Activated CD8-positive, alpha-beta memory T cell treated with anti-CD3 and anti-CD28 coated beads, Interleukin-2, amount 50 U/mL, for 4 hours (primary cell): ENCODE results near the gene DOCK1.

Source experiments
- DNase-seq: peaks from one replicate; pipeline ENCODE4 v3.0.0-alpha.2; 2020

DOCK1 gene

GRCh38 chr10:127450644-127451043 is 545.4 kb downstream of the DOCK1 start:
- no peak for DNase-seq

DNA sequence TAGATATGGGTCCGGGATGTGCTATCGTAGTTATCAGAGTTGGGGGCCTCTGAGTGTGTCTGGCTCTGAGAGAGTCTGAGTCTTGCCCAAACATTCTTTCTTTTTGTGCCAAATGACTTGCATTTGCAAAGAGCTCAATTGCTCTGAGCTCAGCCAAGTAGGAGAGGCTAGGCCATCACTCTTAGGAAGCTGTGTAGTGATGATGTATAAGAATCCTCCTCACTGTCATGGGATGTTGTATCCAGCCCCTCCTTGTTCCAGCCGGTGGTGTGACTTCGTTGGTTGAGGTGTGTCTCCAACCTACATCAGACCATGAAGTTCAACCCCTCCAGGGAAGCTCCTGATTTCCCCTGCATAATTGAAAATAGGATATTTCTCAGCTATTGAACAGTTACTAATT is 546.4 kb downstream of the DOCK1 start:
- no peak for DNase-seq

DNA sequence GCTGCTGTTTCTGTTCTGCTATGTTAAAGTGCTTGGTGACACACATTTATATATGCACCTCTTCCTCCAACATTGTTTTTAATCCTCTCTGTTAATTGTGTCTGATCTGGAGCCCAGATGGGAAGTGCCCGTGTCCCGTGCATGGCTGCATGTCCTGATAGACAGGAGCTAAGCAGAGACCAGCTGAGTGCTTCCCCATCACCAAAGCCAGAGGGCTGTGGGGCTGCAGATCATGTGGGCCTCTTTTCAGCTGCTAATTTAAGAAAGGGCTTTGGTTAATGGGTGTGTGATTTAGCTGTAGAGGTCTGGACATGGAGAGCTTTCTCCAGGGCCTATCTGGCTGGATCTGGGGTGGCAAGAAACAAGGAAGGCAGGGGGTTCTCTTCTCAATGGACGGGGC is 547.3 kb downstream of the DOCK1 start:
- DNase-seq = no peak

- no peak for DNase-seq
These were observed 548.5 kb downstream of the DOCK1 start for GRCh38 chr10:127453706-127454105.

- DNase-seq = no peak
These were observed 550.9 kb downstream of the DOCK1 start for GRCh38 chr10:127456122-127456521.

GRCh38 chr10:127458016-127458810 is 553.0 kb downstream of the DOCK1 start:
- no peak for DNase-seq

DNA sequence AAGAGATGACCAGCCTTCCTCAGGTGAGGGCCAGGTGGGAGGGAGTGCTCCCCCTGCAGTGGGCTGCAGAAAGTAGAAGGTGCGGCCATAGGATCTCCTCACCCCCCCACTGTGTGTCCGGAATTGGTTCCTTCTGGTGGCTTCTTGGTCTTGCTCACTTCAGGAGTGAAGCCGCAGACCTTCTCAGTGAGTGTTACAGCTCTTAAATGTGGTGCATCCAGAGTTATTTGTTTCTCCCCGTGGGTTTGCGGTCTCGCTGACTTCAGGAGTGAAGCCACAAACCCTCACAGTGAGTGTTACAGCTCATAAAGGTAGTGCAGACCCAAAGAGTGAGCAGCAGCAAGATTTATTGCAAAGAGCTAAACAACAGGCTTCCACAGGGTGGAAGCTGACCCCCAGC is 553.6 kb downstream of the DOCK1 start:
- DNase-seq = no peak

- DNase-seq = no peak
These were observed 554.7 kb downstream of the DOCK1 start for GRCh38 chr10:127459918-127460317.

DNA sequence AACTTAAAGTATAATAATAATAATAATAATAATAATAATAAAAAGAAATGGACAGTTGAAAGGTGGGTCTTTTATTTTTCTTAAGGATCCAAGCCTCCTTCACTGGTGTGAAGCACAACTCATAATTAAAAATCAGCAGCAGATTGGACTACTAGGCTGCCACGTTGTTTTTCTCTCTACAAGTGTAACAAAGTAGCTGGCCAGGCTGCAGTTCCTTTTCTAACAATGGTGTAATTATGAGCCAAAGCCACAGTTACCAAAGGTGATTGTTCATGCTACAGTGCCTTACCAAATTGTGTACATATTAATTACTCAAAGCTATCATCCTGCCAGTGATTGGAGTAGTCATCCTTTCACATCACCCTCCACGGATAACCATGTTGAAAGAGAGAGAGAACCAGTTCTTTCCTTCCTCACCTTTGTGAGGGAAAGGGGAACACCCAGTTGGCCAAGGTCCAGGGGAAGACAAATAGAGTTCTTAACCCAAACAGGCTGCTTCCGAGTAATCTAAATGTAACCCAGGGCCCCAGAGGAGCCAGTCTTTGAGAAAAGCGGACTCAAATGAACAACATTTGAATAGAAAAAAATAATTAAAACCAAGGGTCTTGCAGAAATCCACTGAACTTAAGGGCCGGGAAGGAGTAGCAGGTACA is 557.5 kb downstream of the DOCK1 start:
- no peak for DNase-seq

GRCh38 chr10:127463548-127463947 is 558.3 kb downstream of the DOCK1 start:
- no peak for DNase-seq

GRCh38 chr10:127464561-127464960 is 559.3 kb downstream of the DOCK1 start:
- no peak for DNase-seq

DNA sequence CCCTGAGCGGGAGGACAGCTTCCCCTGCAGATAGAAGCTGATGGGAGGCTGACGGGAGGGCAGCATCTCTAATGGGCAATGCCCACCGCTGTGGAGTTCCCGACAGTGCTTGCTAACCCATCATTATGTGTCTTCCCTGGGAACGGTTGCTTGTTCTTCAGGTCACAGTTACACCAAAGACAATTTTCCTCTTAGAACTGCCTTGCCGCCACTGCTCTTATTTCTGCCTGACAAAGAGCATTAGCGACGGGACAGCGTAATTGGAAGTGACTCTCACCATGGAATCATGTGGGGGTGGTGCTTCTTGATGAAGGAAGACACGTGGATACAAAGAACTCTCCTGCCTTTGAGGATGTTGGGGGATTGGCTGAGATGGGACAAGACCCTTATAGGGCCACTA is 562.6 kb downstream of the DOCK1 start:
- no peak for DNase-seq

GRCh38 chr10:127468632-127469031 is 563.4 kb downstream of the DOCK1 start:
- DNase-seq = no peak

DNA sequence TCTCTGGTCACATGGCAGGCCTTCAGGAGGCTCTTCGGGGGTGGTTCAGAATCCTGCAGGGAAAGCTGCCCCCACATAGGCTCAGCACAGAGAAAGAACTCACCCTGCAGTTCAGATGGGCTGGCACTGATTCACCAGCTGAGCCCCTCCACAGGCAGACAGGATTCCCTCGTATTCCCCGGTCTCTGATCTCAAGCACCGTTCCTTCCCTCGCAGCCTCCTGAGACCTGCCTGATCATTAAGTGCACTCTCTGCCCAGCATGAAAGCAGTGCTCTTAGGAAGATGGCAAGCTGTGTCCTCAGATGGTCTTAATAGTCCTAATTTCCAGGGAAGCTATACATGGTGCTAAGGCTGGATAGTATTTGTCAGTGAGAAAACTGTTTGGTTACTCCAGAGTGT is 565.7 kb downstream of the DOCK1 start:
- no peak for DNase-seq

GRCh38 chr10:127472976-127473375 is 567.7 kb downstream of the DOCK1 start:
- DNase-seq = no peak

- no peak for DNase-seq
These were observed 569.3 kb downstream of the DOCK1 start for GRCh38 chr10:127474501-127474900.

DNA sequence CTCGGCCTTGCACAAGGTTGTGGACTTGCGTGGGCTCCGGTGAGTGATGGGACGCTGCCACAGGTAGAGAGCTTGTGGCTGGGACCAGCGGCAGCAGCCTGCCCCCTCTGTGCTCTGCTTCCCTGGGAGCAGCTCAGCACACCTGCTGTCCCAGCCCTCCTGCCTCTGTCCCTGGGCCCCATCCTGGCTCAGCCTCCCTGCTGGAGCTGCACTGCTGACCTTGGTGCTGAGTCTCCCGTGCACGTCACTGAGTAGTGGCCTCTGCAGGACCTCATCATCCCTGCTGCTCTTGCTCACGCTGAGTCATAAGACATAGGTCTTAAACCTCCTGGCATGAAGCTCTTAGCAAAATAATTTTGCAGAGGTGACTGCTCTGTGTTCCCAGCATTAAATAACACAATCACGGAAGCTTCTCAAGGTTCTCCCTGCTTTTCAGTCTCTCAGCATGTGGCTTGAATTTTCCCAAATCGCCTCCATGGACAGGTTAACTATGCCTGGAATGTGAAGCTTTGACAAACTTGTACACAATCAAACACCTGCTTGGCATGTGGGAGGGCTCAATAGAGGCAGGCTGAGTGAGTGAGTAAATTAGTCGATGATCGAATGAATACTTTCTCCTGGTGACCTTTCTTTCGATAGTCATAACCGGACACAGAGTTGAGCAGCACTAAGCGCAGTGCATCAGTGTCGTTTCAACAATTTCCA is 580.1 kb downstream of the DOCK1 start:
- no peak for DNase-seq

DNA sequence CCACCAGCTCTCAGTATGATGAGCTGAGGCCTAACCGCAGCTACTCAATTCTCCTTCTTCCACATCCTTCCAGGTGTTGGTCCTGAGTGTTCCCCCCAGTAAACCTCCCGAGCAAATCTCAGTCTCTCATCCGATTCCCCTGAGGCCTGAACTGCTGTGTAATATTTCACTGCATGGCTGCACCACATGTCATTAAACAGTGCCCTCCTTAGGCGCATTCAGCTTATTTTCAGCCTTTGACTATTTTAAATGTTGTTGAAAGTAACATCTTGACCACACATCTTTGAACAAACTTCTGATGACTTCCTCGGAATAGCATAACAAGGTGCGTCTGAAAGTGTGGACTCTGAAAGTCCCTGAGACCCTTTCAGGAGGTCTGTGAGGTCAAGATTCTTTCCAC is 581.1 kb downstream of the DOCK1 start:
- no peak for DNase-seq

DNA sequence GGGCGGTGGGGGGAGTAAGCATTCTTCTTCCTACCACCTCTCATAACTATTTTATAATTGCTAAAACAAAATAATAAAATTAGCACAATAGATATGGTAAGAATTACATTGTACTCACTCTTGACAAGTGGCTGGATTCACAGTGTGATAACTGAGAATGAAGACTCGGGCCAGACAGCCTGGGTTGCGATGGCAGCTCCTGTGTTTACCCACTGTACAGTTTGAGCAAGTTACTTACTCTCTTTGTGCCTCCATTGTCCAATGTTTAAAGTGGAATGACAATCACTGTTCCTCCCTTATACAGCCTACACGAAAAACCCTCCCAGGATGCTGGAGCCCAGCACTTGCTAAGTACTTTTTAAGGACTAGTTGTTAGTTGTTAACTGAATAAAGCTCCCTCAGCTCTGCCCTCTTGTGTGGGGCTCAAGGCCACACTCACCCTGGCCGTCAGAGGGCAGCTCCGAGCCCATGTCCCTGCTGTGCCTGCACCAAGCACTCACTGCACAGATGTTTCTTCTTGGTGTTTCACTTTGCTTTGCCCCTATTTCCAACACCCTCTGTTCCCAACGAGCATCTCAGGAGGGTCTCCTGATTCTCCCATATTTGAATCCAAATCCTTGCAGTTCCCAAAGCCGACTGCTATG is 587.5 kb downstream of the DOCK1 start:
- no peak for DNase-seq

DNA sequence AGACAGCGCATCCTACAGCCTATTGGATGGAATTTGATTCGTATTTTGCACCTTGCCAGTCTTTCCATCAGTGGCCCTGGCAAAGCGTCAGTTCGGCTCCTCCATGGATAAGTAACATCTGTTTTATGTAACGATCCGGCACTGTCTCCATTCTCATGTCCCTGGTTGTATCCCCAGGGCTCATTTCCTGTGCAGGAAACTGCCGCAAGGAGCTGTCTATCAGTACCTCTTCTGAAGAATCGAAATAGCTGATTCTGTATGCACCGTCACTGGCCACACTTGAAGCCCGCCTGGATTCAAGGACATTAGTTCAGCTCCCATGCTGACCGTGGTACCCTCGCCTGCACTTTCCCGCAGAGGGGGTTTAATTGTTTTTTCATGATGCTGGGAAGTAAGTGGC is 590.8 kb downstream of the DOCK1 start:
- no peak for DNase-seq

GRCh38 chr10:127497685-127498084 is 592.5 kb downstream of the DOCK1 start:
- no peak for DNase-seq

- no peak for DNase-seq
These were observed 592.9 kb downstream of the DOCK1 start for GRCh38 chr10:127498087-127498486.

DNA sequence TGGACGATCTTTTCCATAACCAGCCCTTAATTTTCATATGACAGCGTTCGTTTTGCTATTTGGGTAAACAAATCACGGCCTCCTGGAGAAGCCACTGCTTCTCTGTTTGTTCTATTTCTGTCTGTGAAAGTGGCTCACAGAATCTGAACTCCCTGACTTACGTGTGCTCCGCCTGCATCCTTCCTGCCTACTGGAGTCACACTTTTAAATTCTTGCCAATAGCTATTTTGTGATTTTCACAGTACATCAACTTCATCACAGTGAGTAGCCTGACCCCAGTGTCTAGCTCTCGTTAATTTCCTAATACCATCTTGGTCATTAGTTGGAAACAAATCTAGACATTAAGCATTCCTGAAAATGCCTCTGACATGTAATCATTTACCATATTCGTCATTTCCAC is 594.9 kb downstream of the DOCK1 start:
- DNase-seq = no peak
